IMR-90 (cell line): ENCODE measurements around the gene CNBD2. TPM values are rescaled to one million over a fixed set of nuclear protein-coding genes. Genes with fewer than 3 reads are reported as not detected.

Experiments used
- ATAC-seq: fragments of 200-7000 bp; cut with Tn5 transposase; 2 replicates; pipeline ENCODE4 v1.9.1; 2020; ENCODE audit warnings: low read depth, mild to moderate bottlenecking, moderate library complexity
- BruUV-seq: library from RNA; stranded (reverse); fragments of 400-500 nt; replicated peaks from 2 replicates; lab custom pipeline; 2021; lab: Mats Ljungman, UMichigan
- CTCF ChIA-PET: fragments of 300-600 bp; formaldehyde crosslinking; extraction: SDS; loops from one replicate; lab custom pipeline; 2021; ENCODE audit warnings: antibody characterized with exemption; lab: Yijun Ruan, JAX
- POLR2A ChIA-PET: fragments of 300-600 bp; sonication (Branson Sonifier 250); formaldehyde crosslinking; loops from one replicate; lab custom pipeline; 2022; ENCODE audit warnings: antibody characterized with exemption; ENCODE audit not compliant: unreplicated experiment; lab: Charles Lee
- DNase-seq: peaks from one replicate; pipeline ENCODE4 v3.0.0; 2013
- H2AFZ ChIP-seq: replicated peaks from 2 replicates; pipeline ENCODE3; 2013; ENCODE audit warnings: low read length, mild to moderate bottlenecking; ENCODE audit not compliant: poor library complexity
- H2AK5ac ChIP-seq: 2 replicates; pipeline ENCODE4 v1.6.1; 2013; ENCODE audit warnings: low read depth, low read length, inconsistent platforms
- H2AK9ac ChIP-seq: replicated peaks from 2 replicates; pipeline ENCODE3; 2013; ENCODE audit warnings: mild to moderate bottlenecking, low read depth, low read length, moderate library complexity; ENCODE audit not compliant: poor library complexity
- H2BK120ac ChIP-seq: 2 replicates; pipeline ENCODE4 v1.6.1; 2013; ENCODE audit warnings: low read depth, low read length, inconsistent platforms
- H2BK15ac ChIP-seq: 3 replicates; pipeline ENCODE4 v1.6.1; 2013; ENCODE audit warnings: low read depth, low read length, inconsistent platforms
- H2BK20ac ChIP-seq: 2 replicates; pipeline ENCODE4 v1.6.1; 2013; ENCODE audit warnings: low read depth, mild to moderate bottlenecking, inconsistent platforms, low read length, moderate library complexity
- H2BK5ac ChIP-seq: 2 replicates; pipeline ENCODE4 v1.6.1; 2013; ENCODE audit warnings: mild to moderate bottlenecking, low read depth, low read length, inconsistent platforms; ENCODE audit not compliant: poor library complexity, severe bottlenecking
- H3K14ac ChIP-seq: replicated peaks from 2 replicates; pipeline ENCODE4 v1.6.1; 2013; ENCODE audit warnings: low read depth, low read length, inconsistent platforms
- H3K18ac ChIP-seq: 2 replicates; pipeline ENCODE4 v1.6.1; 2013; ENCODE audit warnings: low read depth, low read length, control low read depth
- H3K23ac ChIP-seq: 2 replicates; pipeline ENCODE4 v1.6.1; 2013; ENCODE audit warnings: low read depth, low read length, inconsistent platforms
- H3K27ac ChIP-seq: 2 replicates; pipeline ENCODE4 v1.5.1; 2013; ENCODE audit warnings: mild to moderate bottlenecking, control low read depth, low read length; ENCODE audit not compliant: insufficient read depth
- H3K27me3 ChIP-seq: 2 replicates; pipeline ENCODE4 v1.6.1; 2013; ENCODE audit warnings: low read length; ENCODE audit not compliant: control insufficient read depth, insufficient read depth
- H3K36me3 ChIP-seq: 2 replicates; pipeline ENCODE4 v1.6.1; 2013; ENCODE audit warnings: low read length, mixed read lengths; ENCODE audit not compliant: control insufficient read depth, insufficient read depth
- H3K4ac ChIP-seq: 2 replicates; pipeline ENCODE4 v1.6.1; 2013; ENCODE audit warnings: low read depth, low read length, inconsistent platforms
- H3K4me1 ChIP-seq: 2 replicates; pipeline ENCODE4 v1.6.1; 2013; ENCODE audit warnings: low read length, mixed read lengths; ENCODE audit not compliant: control insufficient read depth, insufficient read depth
- H3K4me2 ChIP-seq: 2 replicates; pipeline ENCODE4 v1.6.1; 2013; ENCODE audit warnings: low read depth, mild to moderate bottlenecking, control low read depth, low read length, moderate library complexity
- H3K4me3 ChIP-seq: 2 replicates; pipeline ENCODE4 v1.5.1; 2013; ENCODE audit warnings: low read depth, mild to moderate bottlenecking, control low read depth, low read length, moderate library complexity; ENCODE audit not compliant: insufficient read depth
- H3K56ac ChIP-seq: 2 replicates; pipeline ENCODE4 v1.6.1; 2013; ENCODE audit warnings: low read length, inconsistent platforms; ENCODE audit not compliant: insufficient read depth; ENCODE audit errors: extremely low read depth
- H3K79me1 ChIP-seq, 2 experiments: 2 replicates each; pipeline ENCODE4 v1.6.1; 2013; ENCODE audit warnings: low read length in 2 of 2, inconsistent platforms in 1 of 2, low read depth in 1 of 2
- H3K9ac ChIP-seq: 2 replicates; pipeline ENCODE4 v1.6.1; 2013; ENCODE audit warnings: low read depth, low read length, control low read depth
- H3K9me1 ChIP-seq: 2 replicates; pipeline ENCODE4 v1.6.1; 2013; ENCODE audit warnings: low read length, inconsistent platforms; ENCODE audit not compliant: insufficient read depth
- H3K9me3 ChIP-seq: 2 replicates; pipeline ENCODE4 v1.6.1; 2013; ENCODE audit warnings: low read length; ENCODE audit not compliant: control insufficient read depth, insufficient read depth
- H4K20me1 ChIP-seq: 2 replicates; pipeline ENCODE4 v1.6.1; 2013; ENCODE audit warnings: low read length, inconsistent platforms; ENCODE audit not compliant: insufficient read depth
- H4K5ac ChIP-seq: 2 replicates; pipeline ENCODE4 v1.6.1; 2013; ENCODE audit warnings: mild to moderate bottlenecking, low read depth, low read length, control low read depth
- H4K8ac ChIP-seq, 2 experiments: 2 replicates each; pipeline ENCODE4 v1.6.1; 2013; ENCODE audit warnings: low read depth in 2 of 2, low read length in 2 of 2, control low read depth in 1 of 2, inconsistent platforms in 1 of 2
- H4K91ac ChIP-seq: 2 replicates; pipeline ENCODE4 v1.6.1; 2013; ENCODE audit warnings: low read depth, low read length, inconsistent platforms; ENCODE audit not compliant: insufficient read depth
- BHLHE40 ChIP-seq: fragments of 150-350 bp; IDR thresholded peaks from 2 replicates; pipeline ENCODE4 v1.6.1; 2016; ENCODE audit warnings: mild to moderate bottlenecking, low read depth, low read length
- CEBPB ChIP-seq: IDR thresholded peaks from 2 replicates; pipeline ENCODE4 v1.6.1; 2012; ENCODE audit warnings: low read depth, low read length, improper control_type of control experiment
- CHD1 ChIP-seq: IDR thresholded peaks from 2 replicates; pipeline ENCODE4 v1.6.1; 2012; ENCODE audit warnings: low read depth, low read length, improper control_type of control experiment
- FOS ChIP-seq: fragments of 150-350 bp; IDR thresholded peaks from 2 replicates; pipeline ENCODE4 v1.6.1; 2016; ENCODE audit warnings: low read depth, low read length
- MAFK ChIP-seq: IDR thresholded peaks from 2 replicates; pipeline ENCODE4 v1.6.1; 2012; ENCODE audit warnings: low read depth, low read length, improper control_type of control experiment
- MAZ ChIP-seq: IDR thresholded peaks from 2 replicates; pipeline ENCODE4 v1.6.1; 2012; ENCODE audit warnings: low read depth, mild to moderate bottlenecking, low read length, improper control_type of control experiment, moderate library complexity, borderline replicate concordance
- MXI1 ChIP-seq: IDR thresholded peaks from 2 replicates; pipeline ENCODE4 v1.6.1; 2012; ENCODE audit warnings: low read depth, mild to moderate bottlenecking, low read length, moderate library complexity, borderline replicate concordance
- NFE2L2 ChIP-seq: fragments of 150-350 bp; IDR thresholded peaks from 2 replicates; pipeline ENCODE4 v1.6.1; 2016; ENCODE audit warnings: low read depth, mild to moderate bottlenecking, low read length
- POLR2A ChIP-seq: IDR thresholded peaks from 2 replicates; pipeline ENCODE4 v1.6.1; 2012; ENCODE audit warnings: mild to moderate bottlenecking, low read depth, low read length
- RAD21 ChIP-seq: IDR thresholded peaks from 2 replicates; pipeline ENCODE4 v1.6.1; 2012; ENCODE audit warnings: low read length, improper control_type of control experiment
- RCOR1 ChIP-seq: IDR thresholded peaks from 2 replicates; pipeline ENCODE4 v1.6.1; 2012; ENCODE audit warnings: mild to moderate bottlenecking, low read length, improper control_type of control experiment; ENCODE audit not compliant: insufficient replicate concordance
- RFX5 ChIP-seq: IDR thresholded peaks from 2 replicates; pipeline ENCODE4 v1.8.0; 2012; ENCODE audit warnings: low read depth, mild to moderate bottlenecking, low read length, moderate library complexity
- SMC3 ChIP-seq: fragments of 150-350 bp; IDR thresholded peaks from 2 replicates; pipeline ENCODE4 v1.6.1; 2016; ENCODE audit warnings: low read depth, mild to moderate bottlenecking, antibody characterized with exemption, low read length, moderate library complexity
- WGBS, 2 experiments: methylation state at CpG; one replicate each; pipeline versions ENCODE4 v1.1.5 to v1.1.7; 2013; ENCODE audit warnings: missing lambda C conversion rate in 2 of 2; ENCODE audit not compliant: insufficient read length in 1 of 2; ENCODE audit errors: extremely low coverage in 2 of 2; 5-methylcytosine and 5-hydroxymethylcytosine counted together
- dilution Hi-C: fragments of 300-500 bp; cut with HindIII; formaldehyde crosslinking; loops from one replicate; pipeline ENCODE4 v1.14.3; 2018; ENCODE audit warnings: low sequenced_read_pairs; ENCODE audit not compliant: unreplicated experiment
- in situ Hi-C: fragments of 300-500 bp; cut with MboI; formaldehyde crosslinking; loops from 3 replicates; pipeline ENCODE4 v1.14.3; 2019; ENCODE audit warnings: low sequenced_read_pairs, inconsistent platforms, mixed read lengths
- intact Hi-C: fragments of 100-400 bp; cut with micrococcal nuclease; formaldehyde crosslinking; loops from 2 replicates; pipeline ENCODE4 v1.10.0; 2022
- polyA plus RNA-seq, 3 experiments: library from polyadenylated mRNA; depleted of rRNA; stranded (reverse); fragments of >200 nt; gene quantifications; 2 replicates each; pipeline ENCODE4 v1.2.3, GENCODE V29; 2012; ENCODE audit warnings: low replicate concordance in 1 of 3
- total RNA-seq: library from RNA; depleted of rRNA; stranded (reverse); fragments of >200 nt; gene quantifications from 2 replicates; pipeline ENCODE4 v1.2.3, GENCODE V29; 2012
- TF ChIP-seq, protein P1 (sequence below): fragments of 150-350 bp; IDR thresholded peaks from 2 replicates; pipeline ENCODE4 v1.6.1; 2016; ENCODE audit warnings: low read depth, mild to moderate bottlenecking, low read length, moderate library complexity, borderline replicate concordance
- TF ChIP-seq, protein P2 (sequence below): fragments of 150-350 bp; IDR thresholded peaks from 2 replicates; pipeline ENCODE4 v1.6.1; 2017; ENCODE audit warnings: mild to moderate bottlenecking, antibody characterized with exemption, low read length, low read depth
- TF ChIP-seq, protein P3 (sequence below): conservative IDR thresholded peaks from 2 replicates; pipeline ENCODE4 v1.5.1; 2012; ENCODE audit warnings: mild to moderate bottlenecking, low read depth, low read length, improper control_type of control experiment

CNBD2 gene
- total and polyA plus RNA-seq, 2 of the 4 experiments (the other 2 are of a cell fraction) = 0.90 to 1.7 TPM

DNA sequence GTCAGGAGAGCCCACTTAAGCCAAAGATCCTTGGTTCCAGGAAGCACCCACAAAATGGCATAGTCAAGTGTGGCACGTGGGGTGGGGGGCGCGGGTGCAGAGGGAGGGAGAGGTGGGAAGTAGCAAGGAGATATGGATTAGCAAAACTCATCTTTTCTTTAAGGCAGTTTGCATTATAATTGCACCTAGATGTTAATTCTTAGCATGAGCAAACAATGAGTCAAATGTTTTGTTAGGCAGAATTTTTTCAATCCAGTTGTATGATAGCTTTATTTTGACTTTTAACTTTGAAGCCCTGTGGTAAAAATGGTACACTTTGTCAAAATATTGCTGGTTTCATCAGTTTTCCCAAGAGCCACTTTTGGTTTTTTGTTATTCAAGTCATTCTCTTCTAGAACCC lies 29.1 kb upstream of the CNBD2 start:
- peaks cover 8% of the 10 kb centered on the region for H3K4me1 ChIP-seq
- H3K56ac ChIP-seq = no peak overlapping the region
- peaks cover 35% of the 10 kb centered on the region for H3K36me3 ChIP-seq
- ChIA-PET POLR2A (interaction anchor here (0.5 kb wide), 1 partner anchor 15 kb away, joined by 4 read pairs; no protein-coding TSS in a partner anchor), CTCF (interaction anchor here (1.9 kb wide), 1 partner anchor 15 kb away, joined by 5 read pairs; the partner anchor contains the start of gene SCAND1)
- no peak overlapping the region for H3K27ac ChIP-seq
- 0 out of 2 replicates have a peak overlapping the region, but pooled peaks have one; percentile 5 for H3K23ac ChIP-seq
- in situ Hi-C loops (no loop called here), dilution Hi-C loops (no loop called here), intact Hi-C loops (no loop called here)
- peaks cover 4% of the 10 kb centered on the region for H4K20me1 ChIP-seq
- no peak overlapping the region for H4K91ac ChIP-seq
- H3K9me3 ChIP-seq = no peaks in the 10 kb centered on the region
- H2BK120ac ChIP-seq = no peak overlapping the region
- H3K9me1 ChIP-seq = peaks cover 13% of the 10 kb centered on the region; the same call in 1 of the 2 replicates
- H3K14ac ChIP-seq = no peak overlapping the region; the same call in 1 of the 2 replicates
- peaks cover 16 to 45% of the 10 kb centered on the region in 2 experiments; a peak in 3 of 4 replicates for H3K79me1 ChIP-seq
- no peak overlapping the region for H2AK5ac ChIP-seq
- TF ChIP-seq, protein P1, sequence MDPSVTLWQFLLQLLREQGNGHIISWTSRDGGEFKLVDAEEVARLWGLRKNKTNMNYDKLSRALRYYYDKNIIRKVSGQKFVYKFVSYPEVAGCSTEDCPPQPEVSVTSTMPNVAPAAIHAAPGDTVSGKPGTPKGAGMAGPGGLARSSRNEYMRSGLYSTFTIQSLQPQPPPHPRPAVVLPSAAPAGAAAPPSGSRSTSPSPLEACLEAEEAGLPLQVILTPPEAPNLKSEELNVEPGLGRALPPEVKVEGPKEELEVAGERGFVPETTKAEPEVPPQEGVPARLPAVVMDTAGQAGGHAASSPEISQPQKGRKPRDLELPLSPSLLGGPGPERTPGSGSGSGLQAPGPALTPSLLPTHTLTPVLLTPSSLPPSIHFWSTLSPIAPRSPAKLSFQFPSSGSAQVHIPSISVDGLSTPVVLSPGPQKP = no peak
- TF ChIP-seq POLR2A = no peak
- TF ChIP-seq, protein P2, sequence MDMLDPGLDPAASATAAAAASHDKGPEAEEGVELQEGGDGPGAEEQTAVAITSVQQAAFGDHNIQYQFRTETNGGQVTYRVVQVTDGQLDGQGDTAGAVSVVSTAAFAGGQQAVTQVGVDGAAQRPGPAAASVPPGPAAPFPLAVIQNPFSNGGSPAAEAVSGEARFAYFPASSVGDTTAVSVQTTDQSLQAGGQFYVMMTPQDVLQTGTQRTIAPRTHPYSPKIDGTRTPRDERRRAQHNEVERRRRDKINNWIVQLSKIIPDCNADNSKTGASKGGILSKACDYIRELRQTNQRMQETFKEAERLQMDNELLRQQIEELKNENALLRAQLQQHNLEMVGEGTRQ = no peak
- TF ChIP-seq, protein P3, sequence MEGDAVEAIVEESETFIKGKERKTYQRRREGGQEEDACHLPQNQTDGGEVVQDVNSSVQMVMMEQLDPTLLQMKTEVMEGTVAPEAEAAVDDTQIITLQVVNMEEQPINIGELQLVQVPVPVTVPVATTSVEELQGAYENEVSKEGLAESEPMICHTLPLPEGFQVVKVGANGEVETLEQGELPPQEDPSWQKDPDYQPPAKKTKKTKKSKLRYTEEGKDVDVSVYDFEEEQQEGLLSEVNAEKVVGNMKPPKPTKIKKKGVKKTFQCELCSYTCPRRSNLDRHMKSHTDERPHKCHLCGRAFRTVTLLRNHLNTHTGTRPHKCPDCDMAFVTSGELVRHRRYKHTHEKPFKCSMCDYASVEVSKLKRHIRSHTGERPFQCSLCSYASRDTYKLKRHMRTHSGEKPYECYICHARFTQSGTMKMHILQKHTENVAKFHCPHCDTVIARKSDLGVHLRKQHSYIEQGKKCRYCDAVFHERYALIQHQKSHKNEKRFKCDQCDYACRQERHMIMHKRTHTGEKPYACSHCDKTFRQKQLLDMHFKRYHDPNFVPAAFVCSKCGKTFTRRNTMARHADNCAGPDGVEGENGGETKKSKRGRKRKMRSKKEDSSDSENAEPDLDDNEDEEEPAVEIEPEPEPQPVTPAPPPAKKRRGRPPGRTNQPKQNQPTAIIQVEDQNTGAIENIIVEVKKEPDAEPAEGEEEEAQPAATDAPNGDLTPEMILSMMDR = no peak
- no peak for TF ChIP-seq BHLHE40
- TF ChIP-seq RFX5 = no peak
- no peak for TF ChIP-seq NFE2L2
- TF ChIP-seq MAFK = no peak
- no peak for TF ChIP-seq SMC3
- no peak for TF ChIP-seq MAZ
- no peak for TF ChIP-seq CHD1
- no peak for TF ChIP-seq CEBPB
- TF ChIP-seq RAD21 = no peak
- no peak for TF ChIP-seq MXI1
- no peak for TF ChIP-seq FOS
- no peak for TF ChIP-seq RCOR1
- no peak overlapping the region for H2BK20ac ChIP-seq
- ATAC-seq (no peak; the same call in none of the 2 replicates), DNase-seq (peak; percentile 13)
- peak overlapping the region; percentile 7; the same call in 1 of the 2 replicates for H3K4me2 ChIP-seq
- H3K9ac ChIP-seq = no peak overlapping the region
- no peaks in the 10 kb centered on the region for H3K27me3 ChIP-seq
- H2BK5ac ChIP-seq = no peak overlapping the region
- H4K8ac ChIP-seq = no peak overlapping the region; a peak in 1 of 4 replicates
- no peak overlapping the region for H3K4ac ChIP-seq
- H3K18ac ChIP-seq = no peak overlapping the region
- BruUV-seq = no TSS peak
- no CpG with 5 or more reads among the region's 3 CpGs for WGBS, 2 experiments
- H4K5ac ChIP-seq = no peak overlapping the region
- H3K4me3 ChIP-seq = no peak overlapping the region
- H2AK9ac ChIP-seq = no peak overlapping the region
- H2BK15ac ChIP-seq = no peak overlapping the region
- H2AFZ ChIP-seq = no peak overlapping the region
